B cell (primary cell): ENCODE measurements around the gene SWAP70. TPM values are rescaled to one million over a fixed set of nuclear protein-coding genes. Genes with fewer than 3 reads are reported as not detected.

Experiments
- ATAC-seq: fragments of 200-7000 bp; cut with Tn5 transposase; one replicate; pipeline ENCODE4 v1.10.0; 2021; ENCODE audit warnings: low read depth, mild to moderate bottlenecking, moderate number of reproducible peaks, moderate library complexity
- CTCF ChIA-PET: fragments of 350-600 bp; sonication (Branson Sonifier 250); formaldehyde crosslinking; loops from one replicate; lab custom pipeline; 2021; ENCODE audit warnings: antibody characterized with exemption, inconsistent platforms; lab: Charles Lee
- POLR2A ChIA-PET: fragments of 350-600 bp; sonication (Branson Sonifier 250); formaldehyde crosslinking; loops from one replicate; lab custom pipeline; 2021; ENCODE audit warnings: antibody characterized with exemption; lab: Charles Lee
- DNase-seq: peaks from one replicate; pipeline ENCODE4 v3.0.0; 2013
- H2AFZ ChIP-seq: 2 replicates; pipeline ENCODE4 v1.6.1; 2012; ENCODE audit warnings: mild to moderate bottlenecking, low read depth, low read length; ENCODE audit not compliant: insufficient read depth, poor library complexity, severe bottlenecking
- H3K27ac ChIP-seq, 2 donors: 1 replicate in 1 of 2; 2 replicates in 1 of 2; pipeline ENCODE4 v1.5.1; 2012 to 2013; ENCODE audit warnings: low read length in 2 of 2, mild to moderate bottlenecking in 2 of 2, moderate library complexity in 1 of 2
- H3K27me3 ChIP-seq, 4 experiments: fragments of 200-600 bp in 1 of 4; sonication (generic) in 1 of 4; replicated peaks in 1 of 4; 1 replicate in 2 of 4; 2 replicates in 2 of 4; pipeline versions ENCODE4 v1.6.1 to v1.7.0; 2013 to 2016; ENCODE audit warnings: low read length in 3 of 4, mild to moderate bottlenecking in 2 of 4, mixed read lengths in 1 of 4, moderate library complexity in 1 of 4; ENCODE audit not compliant: insufficient read depth in 4 of 4, control insufficient read depth in 3 of 4; ENCODE audit errors: control extremely low read depth in 1 of 4
- H3K36me3 ChIP-seq, 2 experiments: replicated peaks in 1 of 2; 1 replicate in 1 of 2; 2 replicates in 1 of 2; pipeline versions ENCODE4 v1.6.1 to v1.7.1; 2013; ENCODE audit warnings: low read length in 1 of 2; ENCODE audit not compliant: insufficient read depth in 2 of 2, control insufficient read depth in 1 of 2; ENCODE audit errors: control extremely low read depth in 1 of 2, extremely low read depth in 1 of 2
- H3K4me1 ChIP-seq, 2 donors: fragments of 200-600 bp in 1 of 2; sonication (generic) in 1 of 2; 1 replicate in 1 of 2; 2 replicates in 1 of 2; pipeline versions ENCODE4 v1.5.1 to v1.6.1; 2013 to 2017; ENCODE audit warnings: low read length in 2 of 2; ENCODE audit not compliant: control insufficient read depth in 2 of 2, insufficient read depth in 2 of 2
- H3K4me2 ChIP-seq: replicated peaks from 2 replicates; pipeline ENCODE3; 2012; ENCODE audit warnings: mild to moderate bottlenecking, low read depth, low read length; ENCODE audit not compliant: poor library complexity, severe bottlenecking
- H3K4me3 ChIP-seq, 5 experiments: fragments of 200-600 bp in 1 of 5; sonication (generic) in 1 of 5; 1 replicate in 3 of 5; 2 replicates in 2 of 5; pipeline versions ENCODE4 v1.5.1 to v1.7.0; 2011 to 2016; ENCODE audit warnings: low read length in 4 of 5, mild to moderate bottlenecking in 4 of 5, low read depth in 2 of 5, control low read depth in 1 of 5, moderate library complexity in 1 of 5; ENCODE audit not compliant: insufficient read depth in 1 of 5; ENCODE audit errors: control extremely low read depth in 1 of 5, extremely low read depth in 1 of 5
- H3K79me2 ChIP-seq: fragments of 200-600 bp; sonication (generic); one replicate; pipeline ENCODE4 v1.6.0; 2016; ENCODE audit warnings: low read length; ENCODE audit not compliant: control insufficient read depth, insufficient read depth
- H3K9ac ChIP-seq: fragments of 200-600 bp; sonication (generic); 2 replicates; pipeline ENCODE4 v1.6.1; 2017; ENCODE audit warnings: mild to moderate bottlenecking, low read length, moderate library complexity
- H3K9me3 ChIP-seq, 3 donors: one replicate each; pipeline versions ENCODE4 v1.6.1 to v1.7.1; 2013; ENCODE audit warnings: low read length in 2 of 3; ENCODE audit not compliant: control insufficient read depth in 2 of 3, insufficient read depth in 1 of 3; ENCODE audit errors: control extremely low read depth in 1 of 3
- H4K20me1 ChIP-seq: 2 replicates; pipeline ENCODE4 v1.6.0; 2012; ENCODE audit warnings: mild to moderate bottlenecking, low read length; ENCODE audit not compliant: insufficient read depth, control insufficient read depth, poor library complexity, severe bottlenecking
- H3K27ac Mint-ChIP-seq: one replicate; pipeline ENCODE4 v1.8.0; 2021; ENCODE audit warnings: mixed read lengths
- H3K27me3 Mint-ChIP-seq: one replicate; pipeline ENCODE4 v1.8.0; 2021; ENCODE audit warnings: mixed read lengths
- H3K4me1 Mint-ChIP-seq: one replicate; pipeline ENCODE4 v1.8.0; 2021; ENCODE audit warnings: mixed read lengths
- H3K4me3 Mint-ChIP-seq: one replicate; pipeline ENCODE4 v1.8.0; 2021; ENCODE audit warnings: mixed read lengths
- H3K9me3 Mint-ChIP-seq: one replicate; pipeline ENCODE4 v1.8.0; 2022; ENCODE audit warnings: mixed read lengths; ENCODE audit not compliant: insufficient read depth
- CTCF ChIP-seq: fragments of 200-600 bp; IDR thresholded peaks from one replicate; pipeline ENCODE4 v1.8.0; 2022; ENCODE audit warnings: antibody characterized with exemption, mild to moderate bottlenecking
- EZH2 ChIP-seq: IDR thresholded peaks from 2 replicates; pipeline ENCODE4 v1.6.1; 2012; ENCODE audit warnings: borderline replicate concordance, low read depth, mild to moderate bottlenecking, moderate library complexity, low read length; ENCODE audit not compliant: insufficient read depth, poor library complexity, severe bottlenecking
- WGBS: methylation state at CpG from one replicate; pipeline ENCODE4 v1.1.5; 2013; ENCODE audit warnings: missing lambda C conversion rate; ENCODE audit not compliant: insufficient coverage; 5-methylcytosine and 5-hydroxymethylcytosine counted together
- intact Hi-C: fragments of 100-400 bp; cut with micrococcal nuclease; formaldehyde crosslinking; loops from one replicate; pipeline ENCODE4 v1.10.0; 2022
- polyA plus RNA-seq: library from polyadenylated mRNA; depleted of rRNA; stranded (reverse); fragments of >200 nt; gene quantifications from 2 replicates; pipeline ENCODE4 v1.2.3, GENCODE V29; 2012
- total RNA-seq, 2 donors: library from RNA; stranded (reverse); fragments of 120-200 nt in 1 of 2; gene quantifications; 1 replicate in 1 of 2; 2 replicates in 1 of 2; pipeline versions ENCODE4 v1.2.3 to v1.2.4, GENCODE V29; 2013 to 2022

The SWAP70 gene
- total and polyA plus RNA-seq, 2 donors (not counting 1 experiment from before 2014, with no cell fraction given), result 69.8 to 200 TPM

GRCh38 chr11:9688716-9689511 lies 25.0 kb downstream of the SWAP70 start:
- DNase-seq, result peak; percentile 78
- ChIA-PET POLR2A (interaction anchor here (0.6 to 1.4 kb wide), 6 partner anchors 13 to 71 kb away, joined by 3 to 8 read pairs (median 4); no protein-coding TSS in a partner anchor), CTCF (interaction anchor here (0.6 to 4.9 kb wide), 8 partner anchors 12 to 112 kb away, joined by 3 to 28 read pairs (median 3); no protein-coding TSS in a partner anchor)
- peak overlapping the region; percentile 91 to 96 for H3K27ac ChIP-seq
- H3K36me3 ChIP-seq, result peaks cover 0 to 47% of the 10 kb centered on the region in 2 experiments
- peaks cover 94% of the 10 kb centered on the region for H3K79me2 ChIP-seq
- no peaks in the 10 kb centered on the region for H3K9me3 ChIP-seq
- H2AFZ ChIP-seq, result peak overlapping the region; percentile 40
- peak overlapping the region; percentile 82 for H3K4me2 ChIP-seq
- no peaks in the 10 kb centered on the region for H3K27me3 Mint-ChIP-seq
- no peak overlapping the region for H3K27ac Mint-ChIP-seq
- ATAC-seq, result peak; percentile 74
- no peaks in the 10 kb centered on the region for H4K20me1 ChIP-seq
- H3K9ac ChIP-seq, result peak overlapping the region; percentile 54
- H3K4me1 ChIP-seq, result peaks cover 85 to 88% of the 10 kb centered on the region in 2 donors
- no peak for TF ChIP-seq EZH2
- TF ChIP-seq CTCF, result no peak
- intact Hi-C loops, result loop anchor here (1.0 to 2.0 kb wide), 5 partner anchors 14 to 75 kb away; no protein-coding TSS in a partner anchor
- H3K27me3 ChIP-seq, result no peaks in the 10 kb centered on the region
- peak overlapping the region in 4 of 5 experiments; percentile 7 to 50 (median 26) for H3K4me3 ChIP-seq
- H3K4me3 Mint-ChIP-seq, result no peak overlapping the region
- H3K9me3 Mint-ChIP-seq, result no peaks in the 10 kb centered on the region
- WGBS, result 20% methylated on average over 2 of the region's 7 CpGs
- peaks cover 60% of the 10 kb centered on the region for H3K4me1 Mint-ChIP-seq
